ENCODE measurements around the gene CD63. TPM values are rescaled to one million over a fixed set of nuclear protein-coding genes. Genes with fewer than 3 reads are reported as not detected.

Gene CD63
- total RNA-seq, 1 experiment from 2014 or later = 367 TPM

DNA sequence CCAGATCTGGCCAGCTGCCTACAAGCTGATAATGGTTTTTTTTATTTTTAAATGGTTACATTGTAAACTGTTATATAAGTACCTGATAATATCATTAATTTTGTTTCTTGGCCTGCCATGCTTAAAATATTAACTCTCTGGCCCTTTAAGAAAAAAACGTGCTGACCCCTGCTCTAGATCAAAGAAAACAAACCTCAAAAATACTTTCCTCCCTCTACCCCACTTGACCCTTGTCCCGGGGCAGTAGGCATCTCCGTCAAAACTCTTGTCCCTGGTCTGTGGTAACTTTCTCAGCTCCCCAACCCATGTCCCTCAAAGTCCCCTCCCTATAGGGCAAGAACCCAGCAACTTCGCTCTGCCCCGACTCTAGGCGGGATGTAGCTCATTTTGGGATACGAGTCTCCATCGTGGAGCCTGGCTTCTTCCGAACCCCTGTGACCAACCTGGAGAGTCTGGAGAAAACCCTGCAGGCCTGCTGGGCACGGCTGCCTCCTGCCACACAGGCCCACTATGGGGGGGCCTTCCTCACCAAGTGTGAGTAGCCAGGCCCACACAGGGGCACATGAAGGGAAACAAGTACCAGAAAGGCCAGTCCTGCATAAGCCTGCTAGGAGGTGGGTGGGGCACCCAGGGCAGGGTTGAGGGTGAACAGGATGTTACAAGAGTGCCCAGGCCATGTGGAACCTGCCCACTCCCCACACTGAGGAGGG lies 5.1 kb downstream of the CD63 start:
- intact Hi-C loops (cut with micrococcal nuclease; ENCODE audit: unreplicated experiment) = loop anchor here (5.0 kb wide), 1 partner anchor 66 kb away; no protein-coding TSS in a partner anchor
- no peak for TF ChIP-seq EZH2 (IDR thresholded peaks at IDR 0.05; ENCODE audit: borderline replicate concordance, low read depth, low read length, poor library complexity, severe bottlenecking)
- TF ChIP-seq, protein P1, sequence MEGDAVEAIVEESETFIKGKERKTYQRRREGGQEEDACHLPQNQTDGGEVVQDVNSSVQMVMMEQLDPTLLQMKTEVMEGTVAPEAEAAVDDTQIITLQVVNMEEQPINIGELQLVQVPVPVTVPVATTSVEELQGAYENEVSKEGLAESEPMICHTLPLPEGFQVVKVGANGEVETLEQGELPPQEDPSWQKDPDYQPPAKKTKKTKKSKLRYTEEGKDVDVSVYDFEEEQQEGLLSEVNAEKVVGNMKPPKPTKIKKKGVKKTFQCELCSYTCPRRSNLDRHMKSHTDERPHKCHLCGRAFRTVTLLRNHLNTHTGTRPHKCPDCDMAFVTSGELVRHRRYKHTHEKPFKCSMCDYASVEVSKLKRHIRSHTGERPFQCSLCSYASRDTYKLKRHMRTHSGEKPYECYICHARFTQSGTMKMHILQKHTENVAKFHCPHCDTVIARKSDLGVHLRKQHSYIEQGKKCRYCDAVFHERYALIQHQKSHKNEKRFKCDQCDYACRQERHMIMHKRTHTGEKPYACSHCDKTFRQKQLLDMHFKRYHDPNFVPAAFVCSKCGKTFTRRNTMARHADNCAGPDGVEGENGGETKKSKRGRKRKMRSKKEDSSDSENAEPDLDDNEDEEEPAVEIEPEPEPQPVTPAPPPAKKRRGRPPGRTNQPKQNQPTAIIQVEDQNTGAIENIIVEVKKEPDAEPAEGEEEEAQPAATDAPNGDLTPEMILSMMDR (conservative IDR thresholded peaks at IDR 0.05; ENCODE audit: low read depth, low read length) = no peak

DNA sequence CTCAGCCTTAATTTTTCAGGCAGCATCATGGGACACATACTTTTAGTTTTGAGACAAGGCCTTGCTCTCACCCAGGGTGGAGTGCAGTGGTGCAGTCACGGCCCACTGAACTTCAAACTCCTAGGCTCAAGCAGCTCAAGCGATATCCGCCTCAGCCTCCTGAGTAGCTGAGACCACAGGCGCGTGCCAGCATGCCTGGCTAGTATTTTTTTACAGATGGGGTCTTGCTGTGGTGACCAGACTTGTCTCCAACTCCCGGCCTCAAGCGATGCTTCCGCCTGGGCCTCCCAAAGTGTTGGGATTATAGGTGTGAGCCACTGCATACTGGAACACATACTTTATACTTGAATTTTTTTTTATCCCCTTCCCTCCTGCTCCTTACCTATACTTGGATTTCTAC lies 5.9 kb downstream of the CD63 start:
- TF ChIP-seq, protein P1 (conservative IDR thresholded peaks at IDR 0.05; ENCODE audit: low read depth, low read length) = no peak
- TF ChIP-seq EZH2 (IDR thresholded peaks at IDR 0.05; ENCODE audit: borderline replicate concordance, low read depth, low read length, poor library complexity, severe bottlenecking) = no peak
- H3K9me3 ChIP-seq (ENCODE audit: low read depth, low read length, poor library complexity, severe bottlenecking) = no peaks in the 10 kb centered on the region
- H3K27me3 ChIP-seq (replicated peaks; ENCODE audit: insufficient read depth, low read depth, low read length, poor library complexity) = no peaks in the 10 kb centered on the region
- ChIA-PET CTCF (interaction anchor here (0.7 to 1.1 kb wide), 2 partner anchors 11 to 65 kb away, joined by 3 to 7 read pairs; no protein-coding TSS in a partner anchor), POLR2A (ENCODE audit: low non-redundant PET) (no interaction called here)
- peaks cover 37% of the 10 kb centered on the region for H3K36me3 ChIP-seq (ENCODE audit: insufficient read depth, low read length, poor library complexity, severe bottlenecking)
- H3K4me3 ChIP-seq (ENCODE audit: low read depth, low read length, poor library complexity, severe bottlenecking) = no peak overlapping the region
- intact Hi-C loops (cut with micrococcal nuclease; ENCODE audit: unreplicated experiment) = loop anchor here (5.0 kb wide), 1 partner anchor 66 kb away; no protein-coding TSS in a partner anchor
- no peak for DNase-seq (ENCODE audit: low spot score)
- H3K27ac ChIP-seq (ENCODE audit: low read depth, low read length, poor library complexity, severe bottlenecking) = no peak overlapping the region
- H3K4me1 ChIP-seq (ENCODE audit: insufficient read depth, low read length, poor library complexity, severe bottlenecking) = peaks cover 28% of the 10 kb centered on the region
- no TSS peak for BruUV-seq (replicated peaks)

More for the DNA sequence above, 5.1 kb downstream of the CD63 start:
- Histone ChIP-seq H3K9me3 (ENCODE audit: low read depth, low read length, poor library complexity, severe bottlenecking) (no peaks in the 10 kb centered on the region), H3K4me3 (ENCODE audit: low read depth, low read length, poor library complexity, severe bottlenecking) (no peak overlapping the region), H3K36me3 (ENCODE audit: insufficient read depth, low read length, poor library complexity, severe bottlenecking) (peaks cover 37% of the 10 kb centered on the region), H3K27ac (ENCODE audit: low read depth, low read length, poor library complexity, severe bottlenecking) (no peak overlapping the region), H3K4me1 (ENCODE audit: insufficient read depth, low read length, poor library complexity, severe bottlenecking) (peaks cover 21% of the 10 kb centered on the region), H3K27me3 (replicated peaks; ENCODE audit: insufficient read depth, low read depth, low read length, poor library complexity) (no peaks in the 10 kb centered on the region)
- ChIA-PET POLR2A (ENCODE audit: low non-redundant PET) (no interaction called here), CTCF (interaction anchor here (1.1 kb wide), 1 partner anchor 10 kb away, joined by 7 read pairs; no protein-coding TSS in a partner anchor)
- no TSS peak for BruUV-seq (replicated peaks)
- no peak for DNase-seq (ENCODE audit: low spot score)

DNA sequence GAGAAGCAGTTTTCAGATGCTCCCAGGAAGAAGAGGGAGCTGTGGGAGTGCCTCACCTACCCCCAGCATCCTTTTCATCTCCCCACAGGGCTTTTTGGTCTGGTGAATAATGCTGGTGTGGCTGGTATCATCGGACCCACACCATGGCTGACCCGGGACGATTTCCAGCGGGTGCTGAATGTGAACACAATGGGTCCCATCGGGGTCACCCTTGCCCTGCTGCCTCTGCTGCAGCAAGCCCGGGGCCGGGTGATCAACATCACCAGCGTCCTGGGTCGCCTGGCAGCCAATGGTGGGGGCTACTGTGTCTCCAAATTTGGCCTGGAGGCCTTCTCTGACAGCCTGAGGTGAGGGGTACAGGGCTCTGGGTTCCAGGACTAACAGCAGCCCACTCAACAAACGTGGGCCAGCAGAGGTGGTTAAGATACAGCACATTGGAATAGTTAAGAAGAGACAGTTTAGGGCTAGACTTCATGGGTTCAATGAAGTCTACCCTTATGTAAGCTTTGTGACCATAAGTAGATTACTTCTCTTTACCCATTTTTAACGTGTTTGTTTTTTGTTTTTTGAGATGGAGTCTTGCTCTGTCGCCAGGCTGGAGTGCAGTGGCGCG lies 7.1 kb downstream of the CD63 start:
- H3K36me3 ChIP-seq (ENCODE audit: insufficient read depth, low read length, poor library complexity, severe bottlenecking) = peaks cover 27% of the 10 kb centered on the region
- ChIA-PET POLR2A (ENCODE audit: low non-redundant PET) (interaction anchor here (0.6 kb wide), 1 partner anchor 13 kb away, joined by 3 read pairs; no protein-coding TSS in a partner anchor), CTCF (no interaction called here)
- H3K9me3 ChIP-seq (ENCODE audit: low read depth, low read length, poor library complexity, severe bottlenecking) = no peaks in the 10 kb centered on the region
- intact Hi-C loops (cut with micrococcal nuclease; ENCODE audit: unreplicated experiment) = loop anchor here (5.0 kb wide), 1 partner anchor 64 kb away; no protein-coding TSS in a partner anchor
- no peaks in the 10 kb centered on the region for H3K27me3 ChIP-seq (replicated peaks; ENCODE audit: insufficient read depth, low read depth, low read length, poor library complexity)
- no peak overlapping the region for H3K4me3 ChIP-seq (ENCODE audit: low read depth, low read length, poor library complexity, severe bottlenecking)
- no peak overlapping the region for H3K27ac ChIP-seq (ENCODE audit: low read depth, low read length, poor library complexity, severe bottlenecking)
- H3K4me1 ChIP-seq (ENCODE audit: insufficient read depth, low read length, poor library complexity, severe bottlenecking) = peaks cover 38% of the 10 kb centered on the region
- DNase-seq (ENCODE audit: low spot score) = no peak
- TF ChIP-seq, protein P1 (conservative IDR thresholded peaks at IDR 0.05; ENCODE audit: low read depth, low read length) = no peak
- TF ChIP-seq EZH2 (IDR thresholded peaks at IDR 0.05; ENCODE audit: borderline replicate concordance, low read depth, low read length, poor library complexity, severe bottlenecking) = no peak
- no TSS peak for BruUV-seq (replicated peaks)
